Epithelial cell of prostate (primary cell): ENCODE results near the gene IFNGR2.
A peak's percentile ranks its signal among the peaks of the same experiment; 100 is the strongest.
"Not testable (repeated sequence)": the region's sequence is repeated elsewhere in the genome, so short reads cannot be mapped to it uniquely, and the experiment has no call there.

Experiments used
- DNase-seq: peaks from one replicate; pipeline ENCODE4 v3.0.0-alpha.2; 2011; ENCODE audit warnings: low read depth, low spot score
- H3K27ac ChIP-seq: fragments of 450-650 bp; 2 replicates; pipeline ENCODE4 v1.5.1; 2017; ENCODE audit warnings: mild to moderate bottlenecking

The IFNGR2 gene

DNA sequence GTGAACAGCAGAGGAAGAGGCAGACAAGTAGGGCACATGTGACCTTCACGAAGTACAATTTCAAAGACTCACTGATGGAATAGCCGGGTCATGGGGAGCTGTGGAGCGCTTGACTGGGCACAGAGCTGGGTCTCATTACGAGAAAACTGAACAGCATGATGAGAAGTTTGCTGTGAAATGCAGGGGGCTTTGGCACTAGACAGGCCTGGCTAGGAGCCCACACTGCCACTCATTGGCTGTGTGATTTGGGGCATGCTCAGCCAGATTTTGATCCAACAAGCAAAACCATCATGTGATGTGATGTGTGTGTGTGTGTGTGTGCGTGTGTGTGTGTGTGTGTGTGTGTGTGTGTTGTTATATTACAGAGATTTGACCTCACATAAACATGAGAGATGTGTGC lies 4.9 kb upstream of the IFNGR2 start:
- no peak for DNase-seq
- no peak overlapping the region for H3K27ac ChIP-seq

DNA sequence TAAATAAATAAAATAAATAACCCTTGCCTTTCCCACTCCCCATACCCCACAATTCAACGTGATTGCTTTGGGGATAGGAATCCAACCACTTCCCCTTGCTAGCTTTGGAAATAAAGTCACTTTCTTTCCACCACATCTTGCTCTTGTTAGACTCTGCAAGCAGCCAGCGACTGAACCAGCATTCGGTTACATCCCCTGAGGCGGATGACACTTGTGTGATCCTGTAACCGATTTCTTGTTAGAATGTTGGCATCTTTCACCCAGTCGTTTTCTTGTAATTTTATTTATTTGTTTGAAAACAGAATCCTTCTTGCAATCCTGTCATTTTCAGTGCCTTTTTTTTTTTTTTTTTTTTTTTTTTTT lies 1.6 kb upstream of the IFNGR2 start:
- no peak for DNase-seq
- no peak overlapping the region for H3K27ac ChIP-seq

DNA sequence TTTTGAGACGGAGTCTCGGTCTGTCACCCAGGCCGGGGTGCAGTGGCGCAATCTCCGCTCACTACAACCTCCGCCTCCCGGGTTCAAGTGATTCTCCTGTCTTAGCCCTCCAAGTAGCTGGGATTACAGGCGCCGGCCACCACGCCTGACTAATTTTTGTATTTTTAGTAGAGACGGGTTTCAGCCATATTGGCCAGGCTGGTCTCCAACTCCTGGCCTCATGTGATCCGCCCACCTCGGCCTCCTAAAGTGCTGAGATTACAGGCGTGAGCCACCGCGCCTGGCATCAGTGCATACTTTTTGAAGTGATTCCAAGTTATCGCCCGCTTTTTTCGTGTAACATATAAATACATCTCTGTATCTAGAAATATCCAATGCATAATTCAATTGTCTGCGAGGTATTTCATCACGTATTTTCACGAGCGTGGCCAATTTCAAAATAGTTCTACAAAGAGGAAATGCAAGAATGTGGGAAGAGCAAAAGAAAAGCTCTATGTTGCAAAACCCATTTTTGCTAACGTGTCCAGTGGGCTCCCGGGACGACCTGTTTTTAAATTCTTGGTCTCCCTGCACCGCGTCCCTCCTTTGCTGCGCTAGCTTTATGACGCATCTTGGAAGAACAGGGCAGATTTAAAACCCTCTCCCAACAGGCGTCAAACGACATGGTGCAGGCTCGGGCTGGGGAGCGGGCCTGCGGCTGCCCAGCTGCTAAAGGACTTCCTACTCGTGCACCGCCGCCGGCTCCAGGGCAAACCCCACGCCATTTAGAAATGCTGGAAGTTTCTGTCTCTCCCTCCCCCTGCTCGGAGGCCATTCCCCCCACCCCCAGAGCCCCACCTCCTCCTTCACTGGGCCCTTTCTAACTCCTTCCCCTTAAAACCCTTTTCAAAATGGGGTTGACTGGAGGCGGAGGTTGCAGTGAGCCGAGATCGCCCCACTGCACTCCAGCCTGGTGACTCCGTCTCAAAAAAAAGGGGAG lies 923 bp upstream of the IFNGR2 start:
- no peak for DNase-seq

DNA sequence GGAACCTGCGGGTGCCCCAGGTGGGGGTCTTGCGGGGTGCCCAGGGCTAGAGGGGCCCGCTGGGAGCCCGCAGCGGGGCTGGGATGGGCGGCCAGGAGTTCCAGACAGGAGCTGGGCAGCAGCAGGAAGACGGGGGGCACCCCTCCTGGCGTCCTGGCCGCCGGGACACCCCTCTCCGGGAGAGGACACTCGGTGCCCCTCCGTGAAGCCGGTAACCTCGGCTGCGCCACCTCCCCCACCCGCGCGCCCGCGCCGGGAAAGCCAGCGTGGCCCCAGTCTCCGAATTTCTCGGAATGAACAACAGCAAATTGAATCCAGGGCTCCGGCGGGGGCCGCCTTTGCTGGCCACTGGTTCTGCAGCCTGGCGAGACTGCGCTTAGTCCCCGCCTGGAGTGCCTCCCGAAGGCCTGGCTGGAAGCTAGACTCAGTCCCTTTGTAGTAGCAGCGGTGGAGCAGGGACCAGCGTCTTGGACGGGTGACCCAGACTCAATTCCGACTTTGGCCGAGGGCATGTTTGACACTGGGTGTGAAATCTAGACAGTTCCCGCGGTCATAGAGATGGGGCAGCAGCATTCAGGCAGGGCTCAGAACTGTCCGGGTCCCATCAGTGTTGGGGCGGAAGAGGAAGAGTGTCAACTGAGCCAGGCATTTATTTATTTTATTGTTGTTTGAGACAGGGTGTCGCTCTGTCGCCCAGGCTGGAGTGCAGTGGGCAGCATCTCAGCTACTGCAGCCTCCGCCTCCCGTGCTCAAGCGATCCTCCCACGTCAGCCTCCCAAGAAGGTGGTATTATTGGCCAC lies 773 bp downstream of the IFNGR2 start:
- DNase-seq: no peak
- H3K27ac ChIP-seq: peak overlapping the region; percentile 89

More for the DNA sequence above, 923 bp upstream of the IFNGR2 start:
- peak overlapping the region; percentile 89 for H3K27ac ChIP-seq

DNA sequence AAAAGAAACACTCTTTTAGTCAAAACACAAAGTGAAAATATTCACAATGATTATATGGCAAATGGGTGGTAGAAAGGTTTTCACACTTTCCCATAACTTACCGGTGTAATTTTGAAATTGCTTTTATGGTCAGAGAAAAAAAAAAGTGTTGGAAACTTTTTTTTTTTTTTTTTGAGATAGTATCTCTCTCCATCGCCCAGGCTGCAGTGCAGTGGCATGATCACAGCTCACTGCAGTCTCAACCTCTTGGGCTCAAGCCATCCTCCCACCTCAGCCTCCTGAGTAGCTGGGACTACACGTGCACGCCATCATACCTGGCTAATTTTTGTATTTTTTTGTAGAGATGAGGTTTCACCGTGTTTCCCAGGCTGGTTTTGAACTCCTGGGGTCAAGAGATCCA lies 3.3 kb downstream of the IFNGR2 start:
- no peak for DNase-seq
- peak overlapping the region; percentile 89 for H3K27ac ChIP-seq

DNA sequence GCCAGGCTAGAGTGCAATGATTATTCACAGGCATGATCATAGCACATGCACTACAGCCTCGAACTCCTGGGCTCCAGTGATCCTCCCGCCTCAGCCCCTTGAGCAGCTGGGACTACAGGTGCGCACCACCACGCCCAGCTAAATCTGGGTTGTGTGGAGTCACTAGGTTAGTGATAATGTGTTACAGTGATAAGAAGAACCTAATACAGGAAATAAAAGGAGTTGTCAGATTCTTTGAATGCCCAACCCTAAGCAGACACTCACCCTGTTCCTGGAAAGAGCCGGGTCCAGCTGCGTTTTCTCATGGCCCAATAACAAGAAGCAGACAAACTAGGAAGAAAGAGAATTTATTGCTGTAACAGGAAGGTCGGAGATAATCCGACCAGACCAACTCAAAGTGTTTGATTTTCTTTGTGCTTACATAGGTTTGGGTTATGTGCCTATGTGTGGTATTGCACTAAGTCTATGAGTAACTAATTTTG lies 8.8 kb downstream of the IFNGR2 start:
- DNase-seq: no peak
- peak overlapping the region; percentile 92 for H3K27ac ChIP-seq

DNA sequence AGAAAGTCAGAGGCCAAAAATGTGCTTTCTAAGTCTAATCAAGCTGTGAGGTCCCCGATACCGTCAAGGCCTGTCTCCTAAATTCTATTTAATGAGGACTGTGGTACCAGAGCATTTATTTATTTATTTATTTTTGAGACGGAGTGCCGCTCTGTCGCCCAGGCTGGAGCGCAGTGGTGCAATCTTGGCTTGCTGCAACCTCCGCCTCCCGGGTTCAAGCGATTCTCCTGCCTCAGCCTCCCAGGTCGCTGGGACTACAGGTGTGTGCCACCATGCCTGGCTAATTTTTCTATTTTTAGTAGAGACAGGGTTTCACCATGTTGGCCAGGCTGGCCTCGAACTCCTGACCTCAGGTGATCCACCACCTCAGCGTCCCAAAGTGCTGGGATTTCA lies 9.2 kb downstream of the IFNGR2 start:
- not testable (repeated sequence) for DNase-seq
- H3K27ac ChIP-seq: peak overlapping the region; percentile 92

DNA sequence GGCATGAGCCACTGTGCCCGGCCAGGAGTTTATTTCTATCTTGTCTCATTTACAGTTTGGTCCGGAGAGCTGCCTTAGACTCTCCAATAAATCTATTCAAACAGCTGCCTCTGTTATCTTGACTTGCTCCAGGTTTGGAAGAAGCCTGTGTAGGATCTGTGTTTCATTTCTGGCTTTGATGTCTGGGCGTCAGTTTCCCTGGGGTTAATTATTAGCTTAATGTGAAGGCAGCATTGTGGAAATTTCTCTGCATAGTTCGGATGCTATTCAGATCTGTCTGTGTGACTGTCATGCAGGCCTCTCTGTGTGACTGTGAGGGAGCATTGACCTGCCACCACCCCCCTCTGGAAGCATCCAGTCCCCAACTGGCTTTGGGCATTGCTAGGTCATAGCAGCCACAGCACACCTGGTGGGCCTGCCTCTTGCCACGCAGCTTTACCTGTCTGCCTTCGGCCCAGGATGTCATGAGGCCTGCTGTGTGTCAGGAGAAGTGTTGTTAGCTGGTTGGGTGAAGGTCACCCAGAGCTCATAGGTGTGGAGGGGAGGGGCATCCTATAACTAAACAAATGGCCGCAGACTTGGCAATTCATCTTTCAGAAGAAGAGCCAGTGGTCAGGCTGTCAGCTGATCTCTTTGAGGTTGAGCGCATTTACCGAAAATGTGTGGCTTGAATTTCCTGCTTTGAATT lies 9.8 kb downstream of the IFNGR2 start:
- no peak for DNase-seq
- peak overlapping the region; percentile 92 for H3K27ac ChIP-seq

DNA sequence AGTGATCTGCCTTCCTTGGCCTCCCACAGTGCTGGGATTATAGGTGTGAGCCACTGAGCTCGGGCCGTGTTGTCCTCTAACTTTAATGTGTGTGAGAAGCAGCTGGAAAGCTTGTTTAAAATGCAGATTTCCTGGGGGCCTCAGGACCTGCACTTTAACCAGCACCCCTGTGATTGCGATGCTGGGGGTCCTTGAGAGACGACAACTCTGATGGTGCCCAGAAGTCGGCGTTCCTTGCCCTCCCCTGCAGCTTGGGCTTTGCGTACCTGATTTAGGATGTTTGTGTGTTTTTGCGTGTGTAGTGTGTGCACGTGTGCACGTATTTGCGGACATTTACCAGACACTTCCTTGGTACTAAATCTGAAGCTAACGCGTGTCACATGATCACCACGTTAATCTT lies 10.9 kb downstream of the IFNGR2 start:
- no peak overlapping the region for H3K27ac ChIP-seq
- no peak for DNase-seq

DNA sequence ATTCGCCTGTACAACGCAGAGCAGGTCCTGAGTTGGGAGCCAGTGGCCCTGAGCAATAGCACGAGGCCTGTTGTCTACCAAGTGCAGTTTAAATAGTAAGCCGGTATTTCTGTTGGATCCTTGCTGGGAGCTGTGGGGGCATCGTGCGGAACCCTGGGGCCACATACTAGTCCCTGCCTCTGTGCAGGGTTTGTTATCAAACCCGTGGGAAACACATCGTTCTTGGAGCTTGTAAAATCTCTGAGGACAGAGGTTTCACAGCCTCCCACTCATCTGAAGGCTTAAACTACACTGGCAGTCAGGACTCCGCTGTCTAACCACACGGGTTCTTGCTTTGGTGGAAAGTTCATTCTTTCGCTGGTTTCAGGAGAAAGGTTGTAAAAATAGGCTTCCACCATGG lies 11.7 kb downstream of the IFNGR2 start:
- H3K27ac ChIP-seq: no peak overlapping the region
- no peak for DNase-seq

DNA sequence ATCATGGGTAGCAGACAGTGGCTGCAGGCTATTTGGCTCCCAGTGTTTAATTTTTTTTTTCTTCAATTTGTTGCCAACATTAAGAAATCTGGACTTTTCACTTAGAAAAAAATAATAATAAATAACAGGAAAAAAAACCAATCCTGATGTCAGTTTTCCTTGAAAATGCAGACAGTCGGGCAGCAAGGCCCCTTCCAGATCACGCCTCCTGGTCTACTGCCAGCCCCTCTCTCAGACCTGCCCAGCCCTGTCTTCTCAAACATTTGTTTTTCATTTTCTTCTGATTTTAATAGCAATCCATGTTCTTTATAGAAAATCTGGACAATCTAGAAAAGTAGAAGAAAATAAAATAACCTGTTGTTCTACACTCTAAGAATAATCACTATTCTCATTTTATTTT lies 15.5 kb downstream of the IFNGR2 start:
- peak overlapping the region; percentile 74 for H3K27ac ChIP-seq
- DNase-seq: no peak

DNA sequence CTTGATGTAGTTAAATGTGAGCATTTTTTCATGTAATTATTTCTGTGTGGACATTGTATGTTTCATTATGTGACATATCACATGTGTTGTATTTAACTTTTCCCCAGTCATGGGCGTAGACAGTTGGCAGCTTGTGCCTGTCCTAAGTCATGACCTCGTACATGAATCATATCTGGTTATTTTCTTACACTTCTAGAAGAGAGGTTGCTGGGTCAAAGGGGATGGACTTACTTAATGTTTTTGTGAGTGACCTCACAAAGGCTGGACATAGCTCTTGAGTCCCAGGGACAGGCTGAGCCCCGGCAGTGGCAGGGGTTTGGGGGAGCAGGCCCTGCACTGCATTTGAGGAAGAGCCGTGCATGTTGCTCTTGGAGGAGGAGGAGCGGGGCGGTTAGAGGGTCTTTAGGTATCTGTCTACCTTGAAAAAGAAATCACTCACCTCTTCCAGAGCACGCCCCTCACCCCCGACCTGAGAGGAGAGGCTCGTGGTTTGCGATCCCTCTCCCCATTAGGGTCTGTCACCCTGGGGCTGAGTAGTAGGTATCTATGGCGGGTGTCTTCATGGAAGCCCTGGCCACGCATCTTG lies 16.4 kb downstream of the IFNGR2 start:
- DNase-seq: no peak
- H3K27ac ChIP-seq: peak overlapping the region; percentile 74

DNA sequence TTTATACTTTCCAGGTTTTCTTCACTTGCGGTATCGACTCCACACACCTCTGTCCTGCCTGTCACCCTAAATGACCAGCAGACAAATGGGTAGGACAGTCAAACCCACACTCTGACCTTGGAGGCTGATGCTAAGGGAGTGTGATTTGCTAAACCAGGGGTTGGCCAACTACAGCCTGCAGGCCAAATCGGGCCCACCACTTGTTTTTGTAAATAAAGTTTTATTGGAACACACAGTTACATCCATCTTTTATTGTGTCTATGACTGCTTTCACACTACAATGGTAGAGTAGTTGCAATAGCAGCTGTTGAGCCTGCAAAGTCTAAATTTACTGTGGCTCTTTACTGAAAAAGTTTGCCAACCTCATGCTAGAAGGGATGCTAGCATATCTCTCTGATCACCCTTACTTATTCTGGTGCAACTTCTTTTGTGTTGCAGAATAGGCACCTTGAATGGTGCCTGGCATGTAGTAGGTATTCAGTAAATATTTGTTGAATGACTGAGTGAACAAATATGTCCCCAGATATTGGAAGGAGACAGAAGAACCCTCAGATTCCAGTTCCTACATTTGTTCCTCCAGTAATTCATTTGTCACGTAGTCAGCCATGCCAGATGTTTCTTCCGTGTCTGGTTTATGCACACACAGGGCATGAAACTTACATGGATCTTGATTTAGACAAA lies 18.6 kb downstream of the IFNGR2 start:
- H3K27ac ChIP-seq: peak overlapping the region; percentile 11
- DNase-seq: no peak

DNA sequence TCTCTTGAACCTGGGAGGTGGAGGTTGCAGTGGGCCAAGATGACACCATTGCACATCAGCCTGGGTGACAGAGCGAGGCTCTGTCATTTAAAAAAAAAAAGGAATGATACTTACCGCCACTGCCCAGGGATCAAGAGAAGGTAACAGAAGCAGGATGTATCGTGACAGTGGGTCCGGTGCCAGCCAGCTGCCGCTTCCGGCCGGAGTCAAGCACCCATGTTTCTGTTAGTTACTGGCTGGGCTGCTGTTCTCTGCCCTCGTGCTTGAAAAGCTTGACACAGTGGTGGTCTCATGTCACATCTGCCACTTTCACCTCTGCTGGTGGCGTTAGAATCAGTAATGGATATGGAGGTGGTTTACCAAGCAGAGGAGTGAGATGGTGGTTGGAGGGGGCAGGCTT lies 21.0 kb downstream of the IFNGR2 start:
- no peak for DNase-seq
- no peak overlapping the region for H3K27ac ChIP-seq

DNA sequence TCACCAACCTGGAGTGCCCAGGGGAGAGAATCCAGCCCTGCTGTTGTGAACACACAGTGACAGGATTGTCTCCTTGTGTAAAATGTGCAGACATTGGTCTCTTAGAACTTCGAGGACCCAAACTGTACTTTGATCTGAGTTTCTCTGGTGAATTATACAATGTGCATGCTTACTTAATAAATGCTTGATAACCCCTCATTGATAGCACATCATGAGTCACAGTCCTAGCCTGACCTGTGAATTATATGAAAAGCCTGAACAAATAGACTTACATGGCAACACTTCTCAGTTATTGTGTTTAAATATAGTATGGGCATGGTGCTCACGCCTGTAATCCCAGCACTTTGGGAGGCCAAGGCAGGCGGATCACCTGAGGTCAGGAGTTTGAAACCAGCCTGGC lies 22.6 kb downstream of the IFNGR2 start:
- DNase-seq: no peak
- peak overlapping the region; percentile 14 for H3K27ac ChIP-seq

DNA sequence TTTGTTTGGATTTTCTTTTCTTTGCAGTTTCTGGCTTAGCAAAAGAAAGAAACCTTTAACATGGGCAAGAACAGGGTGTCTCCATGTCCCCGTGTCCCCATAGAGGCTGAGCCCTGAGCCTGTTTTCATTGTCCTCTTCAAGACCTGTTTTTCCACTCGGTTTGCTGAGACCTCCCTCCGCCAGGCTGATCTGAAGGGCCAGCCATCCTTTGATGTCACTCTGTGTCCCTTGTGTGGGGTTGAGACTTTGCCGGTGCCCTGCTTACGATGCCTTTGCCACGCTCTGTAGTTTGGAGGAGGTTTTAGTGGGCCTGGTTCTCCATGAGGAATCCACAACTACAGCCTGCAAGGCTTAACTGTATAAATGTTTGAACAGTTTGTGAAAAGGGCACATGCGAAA lies 23.8 kb downstream of the IFNGR2 start:
- DNase-seq: no peak
- H3K27ac ChIP-seq: no peak overlapping the region

DNA sequence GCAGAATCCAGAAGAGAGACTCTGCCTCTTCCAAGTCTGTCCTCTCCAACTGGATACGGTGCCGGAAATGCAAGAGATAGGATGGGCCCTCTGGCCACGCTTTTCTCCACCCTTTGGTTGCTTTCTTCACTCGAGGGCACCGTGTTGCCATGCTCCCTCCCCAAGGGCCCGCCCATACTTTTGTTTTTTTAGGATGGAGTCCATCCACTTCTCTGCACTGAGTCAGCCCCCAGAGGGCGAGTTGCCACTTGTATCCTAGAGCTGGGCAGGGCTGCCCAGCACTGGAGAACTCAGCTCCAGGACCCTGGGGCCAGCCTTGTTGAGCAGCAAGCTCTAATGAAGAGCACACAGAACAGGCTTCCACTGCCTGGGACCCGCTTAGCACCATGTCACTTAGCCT lies 25.5 kb downstream of the IFNGR2 start:
- peak overlapping the region; percentile 94 for H3K27ac ChIP-seq
- DNase-seq: peak; percentile 76

DNA sequence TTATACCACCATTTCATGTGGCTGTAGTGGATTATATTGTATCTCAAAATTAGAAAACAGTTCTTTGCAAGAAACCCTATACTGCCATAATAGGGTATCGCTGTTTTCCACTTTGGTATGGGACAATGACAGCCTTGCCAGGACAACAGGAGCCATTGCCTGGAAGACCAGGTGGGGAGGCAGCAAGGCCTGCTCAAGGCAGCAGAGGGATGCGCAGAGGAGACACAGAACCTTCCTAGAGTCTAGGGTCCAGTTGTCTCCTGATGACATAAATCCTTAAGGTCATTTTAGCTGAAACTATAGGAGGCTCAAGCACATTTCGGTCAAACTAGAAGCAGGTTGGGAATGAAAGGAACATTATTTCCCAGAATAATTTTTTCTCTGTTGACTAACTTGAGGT lies 27.6 kb downstream of the IFNGR2 start:
- peak overlapping the region; percentile 94 for H3K27ac ChIP-seq
- no peak for DNase-seq

DNA sequence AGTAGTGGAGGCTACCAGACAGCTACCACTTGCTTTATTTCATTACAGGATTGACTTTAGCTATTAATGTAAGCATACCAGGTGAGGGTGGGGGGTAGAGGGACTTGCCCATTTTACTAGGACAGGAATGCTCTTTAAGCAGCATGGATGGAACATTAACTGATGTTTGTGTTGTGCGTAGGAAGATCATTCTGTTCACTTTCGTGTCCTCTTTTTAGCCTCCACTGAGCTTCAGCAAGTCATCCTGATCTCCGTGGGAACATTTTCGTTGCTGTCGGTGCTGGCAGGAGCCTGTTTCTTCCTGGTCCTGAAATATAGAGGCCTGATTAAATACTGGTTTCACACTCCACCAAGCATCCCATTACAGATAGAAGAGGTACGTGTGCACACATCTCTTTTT lies 29.3 kb downstream of the IFNGR2 start:
- no peak overlapping the region for H3K27ac ChIP-seq
- no peak for DNase-seq

DNA sequence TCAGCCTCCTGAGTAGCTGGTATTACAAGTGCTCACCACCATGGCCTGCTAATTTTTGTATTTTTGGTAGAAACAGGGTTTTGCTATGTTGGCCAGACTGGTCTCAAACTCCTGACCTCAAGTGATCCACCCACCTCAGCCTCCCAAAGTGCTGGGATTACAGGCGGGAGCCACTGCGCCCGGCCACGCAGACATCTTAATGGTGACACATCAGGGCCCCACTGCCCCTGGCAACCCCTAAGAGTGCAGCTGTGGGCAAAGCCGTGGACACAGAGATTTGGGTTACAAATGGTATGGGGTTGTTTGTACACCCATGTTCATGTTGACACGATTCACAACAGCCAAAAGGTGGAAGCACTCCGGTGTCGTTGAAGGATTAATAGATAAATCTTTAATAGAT lies 29.8 kb downstream of the IFNGR2 start:
- no peak for DNase-seq
- peak overlapping the region; percentile 94 for H3K27ac ChIP-seq
